ENCODE data around the gene SMAD1.

SMAD1 gene

GRCh38 chr4:145481164-145481941, at the start of gene SMAD1:
SMAD1 (plus strand) TSS chr4:145481853; CDS start chr4:145514614, 32,761 bp downstream.
- peak; percentile 47 for DNase-seq

- no peak for DNase-seq
Measured at GRCh38 chr4:145433684-145434083, 48.0 kb upstream of the SMAD1 start.

- DNase-seq, result no peak
Measured at GRCh38 chr4:145435646-145436045, 46.0 kb upstream of the SMAD1 start.

- no peak for DNase-seq
Measured at GRCh38 chr4:145436114-145436513, 45.5 kb upstream of the SMAD1 start.

- DNase-seq, result no peak
Measured at GRCh38 chr4:145436796-145437195, 44.9 kb upstream of the SMAD1 start.

- no peak for DNase-seq
Measured at GRCh38 chr4:145437466-145437865, 44.2 kb upstream of the SMAD1 start.

- DNase-seq, result no peak
Measured at GRCh38 chr4:145438298-145438697, 43.4 kb upstream of the SMAD1 start.

- no peak for DNase-seq
Measured at GRCh38 chr4:145440292-145441007, 41.2 kb upstream of the SMAD1 start.

- peak; percentile 2 for DNase-seq
Measured at GRCh38 chr4:145446184-145446583, 35.5 kb upstream of the SMAD1 start.

GRCh38 chr4:145451895-145452294, 29.8 kb upstream of the SMAD1 start:
- no peak for DNase-seq

- DNase-seq, result no peak
Measured at GRCh38 chr4:145452447-145453162, 29.0 kb upstream of the SMAD1 start.

GRCh38 chr4:145453163-145453520, 28.5 kb upstream of the SMAD1 start:
- no peak for DNase-seq

GRCh38 chr4:145473203-145473602, 8.4 kb upstream of the SMAD1 start:
- no peak for DNase-seq

GRCh38 chr4:145480257-145480656, 1.4 kb upstream of the SMAD1 start:
- no peak for DNase-seq

GRCh38 chr4:145481942-145482208, 222 bp downstream of the SMAD1 start:
- DNase-seq, result no peak

GRCh38 chr4:145482209-145483037, 770 bp downstream of the SMAD1 start:
- peak; percentile 39 for DNase-seq

- peak; percentile 28 for DNase-seq
Measured at GRCh38 chr4:145483514-145483913, 1.9 kb downstream of the SMAD1 start.

GRCh38 chr4:145484225-145484846, 2.7 kb downstream of the SMAD1 start:
- DNase-seq, result peak; percentile 89

GRCh38 chr4:145485120-145485519, 3.5 kb downstream of the SMAD1 start:
- DNase-seq, result no peak

GRCh38 chr4:145486603-145487002, 5.0 kb downstream of the SMAD1 start:
- DNase-seq, result no peak

- no peak for DNase-seq
Measured at GRCh38 chr4:145487631-145488030, 6.0 kb downstream of the SMAD1 start.

- no peak for DNase-seq
Measured at GRCh38 chr4:145488310-145488709, 6.7 kb downstream of the SMAD1 start.

GRCh38 chr4:145489556-145489955, 7.9 kb downstream of the SMAD1 start:
- DNase-seq, result no peak

Measured in NCI-H1436 (cell line).